HG03460 (cell line): ENCODE results near the gene CLASRP.
A peak's percentile ranks its signal among the peaks of the same experiment; 100 is the strongest.

Experiments used
- ATAC-seq: cut with Tn5 transposase; IDR thresholded peaks from one replicate; pipeline ENCODE4 v1.9.1; 2021; ENCODE audit not compliant: unreplicated experiment

The CLASRP gene

GRCh38 chr19:45058622-45059159 lies 19.8 kb downstream of the CLASRP start:
- no peak for ATAC-seq

GRCh38 chr19:45059258-45059965 lies 20.6 kb downstream of the CLASRP start:
- ATAC-seq = no peak

GRCh38 chr19:45061965-45062364 lies 23.1 kb downstream of the CLASRP start:
- no peak for ATAC-seq

GRCh38 chr19:45063851-45064801 lies 25.3 kb downstream of the CLASRP start:
- no peak for ATAC-seq

GRCh38 chr19:45066921-45067661 lies 28.2 kb downstream of the CLASRP start:
- no peak for ATAC-seq

- ATAC-seq = no peak
These were observed 29.2 kb downstream of the CLASRP start for GRCh38 chr19:45068041-45068440.

GRCh38 chr19:45069056-45069455 lies 30.2 kb downstream of the CLASRP start:
- ATAC-seq = no peak

- no peak for ATAC-seq
These were observed 31.4 kb downstream of the CLASRP start for GRCh38 chr19:45070214-45070613.

- no peak for ATAC-seq
These were observed 32.2 kb downstream of the CLASRP start for GRCh38 chr19:45070861-45071544.

- ATAC-seq = no peak
These were observed 32.7 kb downstream of the CLASRP start for GRCh38 chr19:45071545-45071938.

- no peak for ATAC-seq
These were observed 33.3 kb downstream of the CLASRP start for GRCh38 chr19:45071969-45072790.

- no peak for ATAC-seq
These were observed 36.0 kb downstream of the CLASRP start for GRCh38 chr19:45074744-45075300.

GRCh38 chr19:45075301-45076028 lies 36.6 kb downstream of the CLASRP start:
- ATAC-seq = peak; percentile 68

- ATAC-seq = peak; percentile 36
These were observed 37.4 kb downstream of the CLASRP start, which contains the start of gene ZNF296 for GRCh38 chr19:45076029-45076850. Gene ZNF296, minus strand, starts transcription at chr19:45076478. Its CDS starts 105 bp downstream, at chr19:45076373.

GRCh38 chr19:45076851-45077730 lies 38.2 kb downstream of the CLASRP start:
- no peak for ATAC-seq

GRCh38 chr19:45078390-45079062 lies 39.7 kb downstream of the CLASRP start:
- ATAC-seq = no peak
